ENCODE measurements around the gene HOXD10.

HOXD10 gene

DNA sequence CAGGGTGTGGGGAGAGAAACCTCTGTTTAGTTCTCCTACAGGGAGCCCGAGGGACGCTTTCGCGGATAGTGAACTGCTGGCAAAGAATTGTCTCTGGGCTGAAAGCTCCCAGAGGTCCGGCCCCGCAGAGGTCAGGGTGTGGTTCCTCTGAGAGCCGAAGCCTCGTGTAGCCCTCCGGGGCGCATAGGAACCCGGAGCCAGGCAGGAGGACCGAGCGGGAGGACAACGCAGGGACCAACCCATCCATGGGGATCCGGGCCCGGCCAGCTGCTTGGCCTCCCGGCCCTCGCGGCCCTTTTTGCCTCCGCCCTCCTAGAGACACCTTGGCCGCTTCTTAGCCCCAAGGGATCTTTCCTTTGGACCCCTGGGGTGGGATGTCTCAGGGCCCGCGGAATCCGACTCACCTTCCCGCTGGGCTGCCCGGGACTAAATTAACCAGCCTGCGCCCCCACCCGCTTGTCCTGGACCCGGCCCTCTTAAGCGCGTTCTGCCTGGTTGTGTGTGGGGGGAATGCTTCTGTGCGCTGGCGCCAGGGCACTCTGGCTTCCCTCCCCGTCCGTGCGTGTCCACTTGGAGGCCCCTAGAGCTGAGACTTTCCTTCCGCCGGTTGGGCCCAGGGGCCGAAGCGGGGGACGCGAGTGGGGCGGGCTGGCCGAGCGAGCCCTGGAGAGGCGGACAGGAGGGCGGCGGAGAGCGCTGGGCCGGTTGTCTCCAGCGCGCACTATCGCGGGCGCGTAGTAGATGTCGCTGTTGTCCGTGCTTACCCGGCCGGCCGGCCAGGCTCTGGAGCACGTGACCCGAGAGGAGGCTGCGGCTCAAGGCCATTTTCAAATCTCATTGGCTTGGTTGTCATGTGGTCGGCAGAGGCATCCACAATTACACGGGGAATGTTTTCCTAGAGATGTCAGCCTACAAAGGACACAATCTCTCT lies at the start of gene HOXD10:
TSS of gene HOXD10 (plus strand) at position 896 of the 931 bp plus-strand sequence. CDS start 56 bp downstream, outside the sequence.
- DNase-seq (ENCODE audit: low read depth in 2 of 2, low spot score in 1 of 2): no peak

DNA sequence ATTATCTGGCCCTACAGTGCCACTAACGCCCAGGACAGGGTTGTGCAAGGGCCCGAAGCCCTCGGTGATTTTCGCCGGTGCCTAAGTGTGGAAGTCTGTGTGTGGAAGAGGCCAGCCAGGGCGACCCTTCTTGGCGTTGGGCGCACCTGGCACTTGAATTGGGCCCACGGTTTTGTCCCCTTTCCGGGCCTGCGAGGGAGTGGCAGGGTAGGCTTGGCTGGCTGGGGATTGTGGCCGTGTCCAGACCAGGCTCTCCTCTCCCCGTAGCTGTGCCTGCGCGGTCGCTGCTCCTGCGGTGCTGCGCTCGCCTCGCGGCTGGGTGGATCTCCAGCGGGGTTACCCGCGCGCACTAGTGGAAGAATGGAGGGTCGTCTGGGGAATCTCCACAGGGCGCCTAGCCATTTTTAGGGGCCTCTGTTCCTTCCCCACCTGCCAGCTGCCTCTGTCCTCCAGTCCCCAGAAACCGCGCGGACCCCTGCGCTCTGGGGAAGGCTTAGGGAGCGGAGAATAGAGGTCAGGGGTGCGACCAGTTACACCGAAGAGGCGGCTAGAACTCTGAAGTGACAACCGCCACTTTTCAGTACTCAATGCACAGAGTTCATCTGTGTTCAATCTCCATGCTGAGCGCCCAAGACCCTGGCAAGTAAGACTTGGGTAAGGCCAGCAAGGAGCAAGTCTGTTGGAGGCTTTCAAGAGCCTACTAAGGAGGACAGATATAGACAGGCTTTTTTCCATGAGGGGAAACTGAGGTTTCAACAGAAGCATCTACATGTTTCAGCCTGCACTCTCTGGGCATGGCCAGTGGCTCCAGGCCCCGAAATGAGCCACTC lies 48.8 kb upstream of the HOXD10 start:
- no peak for DNase-seq (ENCODE audit: low read depth in 2 of 2, low spot score in 1 of 2)

DNA sequence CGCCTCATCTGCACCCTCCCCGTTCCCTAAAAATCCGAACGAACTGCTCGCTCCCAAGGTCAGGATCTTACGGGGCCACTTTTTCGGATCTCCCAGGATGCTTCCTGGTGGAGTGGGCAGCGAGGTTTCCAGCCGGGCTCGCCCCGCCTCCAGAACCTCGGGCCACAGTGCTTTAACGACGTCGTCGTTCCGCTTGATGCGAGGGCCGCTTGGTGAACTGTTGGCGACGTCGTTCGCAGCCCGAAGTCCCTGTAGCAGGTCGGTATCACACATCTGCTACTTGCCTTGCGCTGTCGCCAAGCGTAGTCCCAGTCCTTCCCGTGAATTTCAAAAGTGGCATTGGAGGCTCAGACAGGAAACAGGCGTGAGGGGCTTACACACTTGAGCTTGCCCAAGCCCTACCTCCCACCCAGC lies 48.2 kb upstream of the HOXD10 start:
- no peak for DNase-seq (ENCODE audit: low read depth in 2 of 2, low spot score in 1 of 2)

DNA sequence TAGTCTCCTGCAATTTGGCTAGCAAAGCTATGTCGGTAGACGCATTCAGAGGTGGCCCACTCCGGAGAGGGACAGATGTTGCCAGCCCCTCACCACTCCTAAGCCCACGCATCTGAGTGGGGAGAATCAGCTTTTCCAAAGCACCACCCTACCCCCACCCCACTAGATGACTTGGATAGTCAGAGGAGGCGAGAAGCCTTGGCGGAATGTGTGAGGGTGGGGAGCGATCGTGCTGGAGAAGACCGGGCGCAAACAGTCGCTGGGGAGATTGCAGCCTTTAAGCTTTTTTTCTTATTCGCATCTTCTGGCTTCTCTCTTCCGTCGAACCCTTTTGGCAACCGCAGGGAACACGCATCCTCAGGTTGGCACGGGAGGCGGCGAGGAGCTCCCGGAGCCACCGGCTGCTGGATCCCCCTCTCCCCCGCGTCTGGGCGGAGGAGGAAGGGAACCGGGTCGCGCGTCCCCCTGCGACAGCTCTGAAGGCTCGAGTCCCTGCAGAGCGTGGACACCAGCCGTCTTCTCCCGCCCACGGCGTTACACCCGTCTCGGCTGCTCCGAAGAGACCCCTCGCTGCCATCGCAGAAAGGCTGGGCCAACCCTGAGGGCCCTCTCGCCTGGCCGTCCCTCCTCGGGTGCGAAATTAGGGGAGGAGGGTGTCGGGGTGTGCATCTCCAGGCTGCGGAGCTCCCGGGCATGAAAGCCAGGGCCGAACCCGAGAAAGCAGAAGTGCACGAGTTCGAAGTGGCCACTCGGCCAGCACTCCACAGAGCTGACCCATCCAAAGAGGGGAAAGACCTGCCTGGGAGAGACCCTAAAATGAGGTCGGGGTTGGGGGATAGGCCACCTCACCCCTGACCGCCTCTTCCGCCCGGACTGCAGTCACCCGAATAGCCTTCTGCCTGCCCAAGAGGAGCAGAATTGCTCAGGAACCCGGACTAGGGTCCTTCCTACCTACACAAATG lies 45.0 kb upstream of the HOXD10 start:
- no peak for DNase-seq (ENCODE audit: low read depth in 2 of 2, low spot score in 1 of 2)

DNA sequence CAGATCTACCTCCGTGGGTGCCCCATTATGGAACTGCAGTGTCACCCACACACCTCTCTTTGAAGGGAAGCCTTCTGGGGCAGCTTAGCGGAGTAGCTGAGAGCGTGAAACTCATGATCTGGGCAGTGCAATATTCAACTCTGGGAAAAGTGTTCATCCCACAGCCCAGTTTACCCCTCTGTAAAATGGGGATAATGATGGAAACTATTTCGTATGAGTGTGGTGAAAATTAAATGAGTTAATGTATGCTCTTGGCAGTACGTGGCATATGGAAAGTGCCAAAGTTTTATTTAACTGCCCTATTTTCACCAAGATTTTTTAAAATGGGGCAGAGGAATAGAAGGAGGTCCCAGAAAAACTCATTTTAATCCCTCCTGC lies 44.3 kb upstream of the HOXD10 start:
- no peak for DNase-seq (ENCODE audit: low read depth in 2 of 2, low spot score in 1 of 2)

DNA sequence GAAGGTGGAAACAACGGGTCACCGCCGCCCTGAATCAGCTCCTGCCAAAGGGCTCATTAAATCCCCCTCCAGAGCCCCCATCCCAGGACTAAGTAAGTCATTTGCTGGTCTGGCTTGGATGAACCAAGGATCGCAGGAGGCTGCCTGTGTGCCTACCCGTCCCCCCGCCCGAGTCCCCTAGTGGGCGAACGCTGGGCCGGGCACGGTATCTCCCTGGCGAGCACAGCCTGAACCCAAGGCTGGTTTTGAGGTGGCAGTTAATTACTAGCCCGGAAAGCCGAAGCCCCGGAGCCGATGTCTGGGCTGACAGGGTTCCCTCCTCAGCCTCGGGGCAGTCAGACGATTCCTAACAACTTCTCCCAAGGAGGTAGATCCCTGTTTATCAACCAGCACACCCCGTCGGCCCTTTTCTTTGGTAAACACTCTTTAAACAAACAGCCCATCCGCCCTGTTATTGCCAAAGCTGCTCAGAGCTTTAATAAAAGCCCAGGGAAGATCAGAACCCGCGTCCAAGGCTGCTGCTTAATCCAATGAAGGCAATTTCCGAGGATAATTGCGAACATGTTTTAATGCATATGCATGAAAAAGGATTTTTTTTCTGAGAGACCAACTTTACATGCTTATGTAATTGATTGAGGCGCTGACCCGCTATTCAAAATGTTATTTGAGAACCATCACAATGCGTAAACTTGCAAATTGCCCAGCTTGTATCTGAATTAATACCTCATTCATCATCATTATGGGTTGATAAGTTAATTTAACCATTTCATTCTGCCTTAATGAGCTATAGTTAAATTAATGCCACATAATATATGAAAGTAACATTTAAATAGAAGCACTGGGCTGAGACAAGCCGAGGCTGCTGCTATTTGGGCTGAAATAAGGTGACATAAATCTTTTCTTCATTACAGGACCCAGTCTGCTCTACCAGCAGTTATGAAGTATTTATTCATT lies 43.4 kb upstream of the HOXD10 start:
- no peak for DNase-seq (ENCODE audit: low read depth in 2 of 2, low spot score in 1 of 2)

DNA sequence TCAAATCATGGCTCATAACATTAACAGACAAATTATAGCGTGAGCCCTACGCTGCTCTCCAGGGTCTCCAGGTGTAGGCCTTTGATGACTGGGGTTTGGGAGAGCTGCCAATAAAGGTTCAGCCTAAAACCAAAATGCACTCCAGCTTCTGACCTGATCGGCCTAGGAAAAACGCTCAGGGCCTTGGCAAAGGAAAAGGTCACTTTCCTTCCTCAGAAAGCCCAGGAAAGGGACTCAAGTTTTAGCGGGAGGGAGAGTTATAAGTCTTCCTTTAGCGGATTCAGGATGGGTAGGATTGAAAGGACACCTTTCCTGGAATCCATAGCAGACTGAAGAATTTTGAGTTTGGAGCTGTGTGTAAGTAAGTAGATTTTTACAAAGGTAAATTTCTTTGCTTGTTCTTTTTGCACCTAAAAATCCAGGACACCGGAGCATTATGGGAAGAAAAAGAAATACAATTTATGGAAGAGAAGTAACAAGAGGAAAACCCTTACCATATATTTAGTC lies 41.6 kb upstream of the HOXD10 start:
- DNase-seq (ENCODE audit: low read depth in 2 of 2, low spot score in 1 of 2): no peak

DNA sequence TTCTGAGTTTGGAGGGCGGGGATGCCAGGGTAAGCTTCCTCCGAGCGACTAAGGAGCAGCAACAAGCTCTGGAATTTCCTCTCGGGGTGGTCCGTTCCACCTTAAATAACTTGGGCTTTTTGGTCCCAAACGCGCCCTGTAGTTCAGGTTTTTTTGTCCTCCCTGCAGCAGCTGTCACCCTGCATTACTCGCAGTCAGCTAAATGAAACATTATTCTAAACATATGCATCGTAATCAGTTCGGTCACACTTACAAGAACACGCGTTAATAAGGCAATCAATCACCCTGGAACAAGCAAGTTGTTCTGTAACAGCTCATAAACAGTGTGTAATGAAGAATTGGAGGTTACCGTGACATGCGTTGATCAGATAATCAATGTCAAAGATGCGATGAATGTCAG lies 41.1 kb upstream of the HOXD10 start:
- DNase-seq (ENCODE audit: low read depth in 2 of 2, low spot score in 1 of 2): no peak

DNA sequence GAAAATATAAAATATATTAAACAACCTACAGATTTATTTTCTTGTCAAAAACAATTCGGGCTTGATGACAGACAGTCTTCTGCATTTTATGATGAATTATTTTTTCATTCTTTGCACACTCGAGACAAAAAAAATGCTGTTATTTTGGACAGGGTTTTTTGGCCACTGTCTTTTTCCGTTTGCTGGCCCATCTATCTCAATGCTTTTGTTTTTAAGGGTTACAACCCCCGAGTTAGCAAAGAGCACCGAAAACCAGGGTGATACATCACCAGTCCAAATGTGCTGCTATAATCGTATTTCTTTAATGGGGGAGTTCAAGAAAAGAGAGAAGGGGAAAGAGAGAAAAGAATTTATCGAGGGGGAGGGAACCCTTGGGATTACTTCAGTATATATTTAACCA lies 40.5 kb upstream of the HOXD10 start:
- no peak for DNase-seq (ENCODE audit: low read depth in 2 of 2, low spot score in 1 of 2)

DNA sequence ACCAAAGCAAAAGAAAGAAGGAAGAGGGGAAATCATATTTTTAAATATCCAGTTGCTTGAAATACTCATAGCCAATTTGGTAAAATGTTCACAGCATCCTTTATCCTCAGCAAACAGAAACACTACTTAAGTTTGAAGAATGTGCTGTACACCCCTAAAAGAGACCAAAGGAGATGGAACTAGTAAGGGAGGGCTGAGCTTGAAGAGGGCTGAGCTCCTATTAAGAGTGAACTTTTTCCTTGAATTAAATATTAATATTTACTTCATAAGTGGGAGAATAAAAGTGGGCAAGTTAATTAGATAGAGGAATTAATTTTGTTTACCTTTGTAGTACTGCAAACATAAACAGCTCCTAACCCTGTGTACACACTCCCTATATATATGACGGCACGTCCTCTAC lies 39.8 kb upstream of the HOXD10 start:
- DNase-seq (ENCODE audit: low read depth in 2 of 2, low spot score in 1 of 2): no peak

DNA sequence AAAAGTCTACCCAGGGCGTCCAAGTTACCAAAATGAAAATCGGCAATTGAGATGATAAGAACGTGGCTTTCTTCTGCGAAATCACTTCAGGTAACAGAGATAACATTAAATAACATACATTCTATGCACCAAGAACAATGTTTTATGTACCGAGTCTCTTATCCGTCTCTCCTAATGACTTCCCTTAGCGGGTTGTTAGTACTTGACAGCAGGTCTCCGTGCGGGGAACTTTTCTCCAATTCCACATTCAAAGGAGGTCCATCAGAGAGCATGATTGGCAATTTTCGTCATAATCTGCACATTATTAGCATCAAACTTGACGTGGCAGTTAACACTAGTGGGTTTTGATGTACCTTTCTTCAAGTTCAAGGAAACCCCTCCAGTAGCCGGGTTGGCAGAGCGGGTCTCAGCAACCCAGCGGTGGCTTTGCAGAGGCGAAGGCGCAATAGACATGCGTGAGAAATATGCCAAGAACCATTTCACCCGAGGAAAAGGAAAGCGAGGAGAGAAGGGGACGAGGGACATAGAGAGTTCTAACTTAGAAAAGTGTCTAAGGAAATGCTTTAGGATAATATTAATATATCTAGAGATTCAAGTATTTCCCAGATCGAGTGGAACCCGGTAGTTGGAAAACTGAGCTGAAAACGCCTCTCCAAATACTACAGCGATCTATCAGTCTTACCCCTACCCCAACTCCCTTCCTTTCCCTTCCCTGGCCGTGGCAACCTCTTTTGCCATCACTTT lies 37.9 kb upstream of the HOXD10 start:
- no peak for DNase-seq (ENCODE audit: low read depth in 2 of 2, low spot score in 1 of 2)

DNA sequence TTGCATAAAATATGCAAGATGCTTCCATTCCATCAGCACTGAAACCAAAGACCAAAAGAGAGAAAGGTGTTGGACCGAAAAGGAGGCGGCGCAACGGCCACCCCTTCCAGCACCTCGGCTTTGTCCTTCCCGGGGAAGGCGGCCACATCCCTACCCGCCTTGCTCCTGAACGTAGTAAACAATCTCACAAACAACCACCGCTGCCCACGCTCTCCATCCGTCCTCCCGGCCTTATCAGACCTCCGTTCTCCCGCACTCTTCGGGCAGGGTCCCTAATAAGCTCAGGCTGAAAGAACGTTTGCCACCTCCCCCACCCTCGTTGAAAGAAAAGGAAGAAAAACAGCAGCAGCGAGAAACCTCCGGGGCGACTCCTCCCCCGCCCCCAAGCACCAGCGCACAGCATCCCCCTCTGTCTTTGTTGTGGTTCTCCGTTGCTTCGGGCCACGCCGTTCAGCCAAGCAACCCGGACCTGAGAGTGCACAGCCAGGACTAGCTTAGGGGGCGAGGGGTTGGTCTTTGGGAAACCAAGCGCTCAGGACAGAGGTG lies 37.2 kb upstream of the HOXD10 start:
- no peak for DNase-seq (ENCODE audit: low read depth in 2 of 2, low spot score in 1 of 2)

DNA sequence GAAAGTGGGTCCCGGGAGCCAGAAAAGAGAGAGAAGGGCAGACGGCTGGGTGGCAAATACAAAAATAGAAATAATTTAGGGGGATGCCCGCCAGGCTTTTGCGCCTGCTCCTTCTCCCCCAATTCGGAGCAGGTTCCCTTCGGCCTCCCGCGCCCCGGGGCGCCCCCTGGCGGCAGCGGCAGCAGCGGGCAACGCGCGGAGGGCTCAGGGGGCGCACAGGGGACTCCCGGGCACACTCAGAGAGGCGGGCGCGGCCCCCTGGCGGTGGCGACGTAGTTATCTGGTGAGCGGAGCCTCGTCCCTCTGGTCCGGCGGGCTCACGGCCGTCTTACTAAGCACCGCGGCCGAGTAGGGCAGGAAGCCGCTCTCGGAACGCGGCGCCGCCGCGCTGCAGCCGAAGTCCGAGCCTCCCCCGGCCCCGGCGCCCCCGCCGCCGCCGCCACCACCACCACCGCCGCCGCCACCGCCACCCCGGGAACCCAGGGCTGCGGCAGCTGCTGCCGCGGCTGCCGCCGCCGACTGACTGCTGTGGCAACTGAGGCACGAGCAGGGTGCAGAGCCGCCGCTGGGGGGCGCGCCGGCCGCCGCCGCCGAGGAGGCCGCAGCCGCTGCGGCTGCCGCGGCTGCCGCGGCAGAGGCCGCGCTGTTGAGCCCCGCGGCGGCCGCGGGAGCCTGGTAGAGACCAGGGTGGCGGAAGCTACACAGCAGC lies 36.6 kb upstream of the HOXD10 start:
- DNase-seq (ENCODE audit: low read depth in 2 of 2, low spot score in 1 of 2): no peak

DNA sequence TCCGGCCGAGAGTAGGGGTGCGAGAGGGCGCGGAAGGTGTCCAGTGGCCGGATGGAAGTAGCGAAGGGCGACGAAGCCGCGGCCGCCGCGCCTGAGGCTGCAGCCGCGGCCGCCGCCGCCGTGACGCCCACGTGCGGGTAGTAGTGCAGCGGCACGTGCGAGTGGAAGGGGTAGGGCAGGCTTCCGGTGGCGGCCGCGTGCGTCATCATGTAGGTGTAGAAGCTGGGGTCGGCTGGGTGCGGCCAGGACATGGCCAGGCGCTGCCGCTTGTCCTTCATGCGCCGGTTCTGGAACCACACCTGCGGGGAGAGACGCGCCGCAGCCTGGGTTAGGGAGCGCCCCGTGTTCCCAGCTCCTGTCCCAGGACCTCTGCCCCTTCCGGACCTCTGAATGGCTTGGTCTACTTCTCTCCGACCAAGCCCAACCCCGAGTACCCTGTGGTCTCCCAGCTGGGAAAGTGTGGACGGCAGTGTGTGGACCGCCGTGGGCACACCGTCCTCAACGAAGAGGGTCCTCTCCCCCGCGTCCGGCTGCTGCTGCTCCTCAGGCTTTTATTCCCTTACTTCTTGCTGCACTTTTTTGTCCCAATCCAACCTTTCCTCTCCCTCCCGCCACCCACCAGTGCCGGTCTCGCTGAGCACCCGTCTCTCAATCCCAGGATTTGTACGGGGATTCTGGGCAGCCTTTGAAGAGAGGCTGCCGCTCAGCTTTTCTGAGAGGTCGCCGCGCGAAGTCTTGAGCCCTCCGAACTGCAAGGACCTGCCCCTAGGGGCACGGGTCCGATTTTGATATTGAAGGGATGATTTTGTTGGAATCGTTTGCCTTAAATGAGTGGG lies 35.8 kb upstream of the HOXD10 start:
- no peak for DNase-seq (ENCODE audit: low read depth in 2 of 2, low spot score in 1 of 2)

DNA sequence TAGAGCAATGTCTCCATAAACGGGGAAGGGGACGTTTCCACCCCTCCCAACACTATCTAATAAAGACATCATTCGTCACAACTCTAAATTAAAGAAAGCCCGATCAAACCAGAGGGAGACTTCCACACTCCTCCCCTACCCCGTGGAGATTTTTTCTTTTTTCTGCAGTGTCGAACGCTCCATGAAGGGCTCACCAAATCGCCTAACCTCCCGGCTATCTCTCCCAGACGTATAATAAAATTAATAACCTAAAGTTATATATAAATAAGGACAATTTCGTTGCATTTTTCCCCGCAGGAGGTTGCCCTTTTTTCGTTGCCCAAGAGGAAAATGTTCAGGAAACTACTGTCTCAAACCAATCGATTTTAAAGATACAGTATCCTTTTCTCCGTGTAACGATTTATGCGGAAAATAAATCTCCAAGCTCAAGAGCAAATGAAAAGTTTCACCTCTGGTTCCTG lies 35.2 kb upstream of the HOXD10 start:
- no peak for DNase-seq (ENCODE audit: low read depth in 2 of 2, low spot score in 1 of 2)

DNA sequence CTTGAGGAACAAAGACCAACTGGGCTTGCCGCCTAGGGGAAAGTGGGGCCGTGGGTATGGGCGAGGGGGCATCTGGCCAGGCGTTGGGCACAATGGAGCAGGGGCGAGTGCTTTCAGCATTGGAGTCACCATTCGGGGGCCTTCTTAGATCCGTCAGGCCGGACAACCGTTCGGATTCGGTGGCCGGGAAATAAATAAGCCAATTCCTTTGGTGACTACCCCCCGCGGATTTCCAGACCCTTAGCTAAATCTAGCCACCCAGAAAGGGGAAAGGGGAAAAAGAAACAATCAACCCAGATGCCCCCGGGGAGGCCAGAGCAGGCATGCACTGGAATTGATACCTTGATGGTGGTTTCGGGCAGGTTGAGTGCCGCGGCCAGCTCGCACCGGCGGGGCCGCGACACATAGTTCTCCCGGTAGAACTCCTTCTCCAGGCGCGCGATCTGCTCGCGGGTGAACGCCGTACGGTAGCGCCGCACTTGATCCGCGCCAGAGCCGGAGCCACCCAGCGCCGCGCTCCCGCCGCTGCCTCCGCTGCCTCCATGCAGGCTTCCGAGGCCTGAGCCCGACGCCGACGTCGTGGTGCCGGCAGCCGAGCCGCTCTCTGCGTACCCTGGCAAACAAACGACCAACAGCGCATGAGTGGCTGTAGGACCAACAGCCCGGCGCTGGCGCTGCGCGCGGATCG lies 34.6 kb upstream of the HOXD10 start:
- no peak for DNase-seq (ENCODE audit: low read depth in 2 of 2, low spot score in 1 of 2)

DNA sequence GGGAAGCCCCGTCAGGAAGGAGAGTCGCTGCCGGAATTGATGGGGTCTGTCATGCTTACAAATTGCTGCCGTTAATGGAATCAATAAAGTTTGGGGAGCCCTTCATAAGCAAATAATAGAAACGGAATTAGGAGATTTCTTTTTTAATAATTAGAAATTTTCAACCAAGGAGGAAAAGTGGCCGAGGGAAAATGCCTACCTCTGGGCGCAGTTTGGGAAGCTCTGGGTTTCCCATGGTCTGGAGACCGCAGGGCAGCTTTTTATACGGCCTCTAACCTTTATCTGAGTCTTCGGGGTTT lies 34.1 kb upstream of the HOXD10 start:
- no peak for DNase-seq (ENCODE audit: low read depth in 2 of 2, low spot score in 1 of 2)

All from stimulated activated CD8-positive, alpha-beta memory T cell treated with anti-CD3 and anti-CD28 coated beads, Interleukin-4, amount 100 ng/mL, for 1 hour (primary cell).